Common myeloid progenitor, CD34-positive (primary cell): ENCODE results near the gene MINK1.
"Not testable (repeated sequence)": the region's sequence is repeated elsewhere in the genome, so short reads cannot be mapped to it uniquely, and the experiment has no call there.

Source experiments
- CTCF ChIA-PET: fragments of 350-600 bp; sonication (Branson Sonifier 250); formaldehyde crosslinking; loops from one replicate; lab custom pipeline; 2021; ENCODE audit warnings: antibody characterized with exemption; lab: Charles Lee
- POLR2A ChIA-PET: fragments of 350-600 bp; sonication (Branson Sonifier 250); formaldehyde crosslinking; loops from one replicate; lab custom pipeline; 2021; ENCODE audit warnings: antibody characterized with exemption; lab: Charles Lee
- DNase-seq, 3 donors: peaks; one replicate each; pipeline versions ENCODE4 v3.0.0 to v3.0.0-alpha.2; 2013
- H3K27ac ChIP-seq, 2 experiments: 1 replicate in 1 of 2; 2 replicates in 1 of 2; pipeline ENCODE4 v1.7.0; 2013; ENCODE audit warnings: inconsistent platforms in 2 of 2, low read length in 2 of 2, mild to moderate bottlenecking in 2 of 2, low read depth in 1 of 2, moderate library complexity in 1 of 2; ENCODE audit not compliant: severe bottlenecking in 2 of 2, insufficient read depth in 1 of 2, poor library complexity in 1 of 2
- H3K27me3 ChIP-seq, 5 experiments: replicated peaks in 2 of 5; 1 replicate in 3 of 5; 2 replicates in 2 of 5; pipeline versions ENCODE4 v1.6.1 to v1.7.0; 2013; ENCODE audit warnings: low read length in 4 of 5, mild to moderate bottlenecking in 2 of 5, moderate library complexity in 2 of 5, inconsistent platforms in 1 of 5; ENCODE audit not compliant: insufficient read depth in 5 of 5, control insufficient read depth in 4 of 5
- H3K36me3 ChIP-seq, 4 experiments: 1 replicate in 2 of 4; 2 replicates in 2 of 4; pipeline versions ENCODE4 v1.6.1 to v1.7.0; 2013; ENCODE audit warnings: low read length in 3 of 4, control low read depth in 1 of 4, mild to moderate bottlenecking in 1 of 4; ENCODE audit not compliant: control insufficient read depth in 4 of 4, insufficient read depth in 4 of 4
- H3K4me1 ChIP-seq, 4 experiments: 1 replicate in 3 of 4; 2 replicates in 1 of 4; pipeline versions ENCODE4 v1.6.1 to v1.7.1; 2013; ENCODE audit warnings: low read length in 3 of 4, mild to moderate bottlenecking in 3 of 4, control low read depth in 1 of 4, inconsistent platforms in 1 of 4, moderate library complexity in 1 of 4; ENCODE audit not compliant: control insufficient read depth in 4 of 4, insufficient read depth in 4 of 4; ENCODE audit errors: control extremely low read depth in 1 of 4
- H3K4me3 ChIP-seq, 7 experiments: 1 replicate in 4 of 7; 2 replicates in 3 of 7; pipeline versions ENCODE4 v1.5.1 to v1.7.0; 2013; ENCODE audit warnings: mild to moderate bottlenecking in 7 of 7, low read length in 6 of 7, moderate library complexity in 6 of 7, inconsistent platforms in 2 of 7, low read depth in 2 of 7, control low read depth in 1 of 7; ENCODE audit not compliant: insufficient read depth in 4 of 7, control insufficient read depth in 1 of 7; ENCODE audit errors: extremely low read depth in 1 of 7
- H3K9me3 ChIP-seq, 5 experiments: 1 replicate in 4 of 5; 2 replicates in 1 of 5; pipeline versions ENCODE4 v1.6.1 to v1.7.1; 2013; ENCODE audit warnings: low read length in 4 of 5, mild to moderate bottlenecking in 2 of 5, inconsistent platforms in 1 of 5, low read depth in 1 of 5, moderate library complexity in 1 of 5; ENCODE audit not compliant: control insufficient read depth in 4 of 5, insufficient read depth in 2 of 5; ENCODE audit errors: control extremely low read depth in 1 of 5
- WGBS: methylation state at CpG from one replicate; pipeline ENCODE4 v1.1.5; 2013; ENCODE audit not compliant: insufficient coverage; 5-methylcytosine and 5-hydroxymethylcytosine counted together

MINK1 gene

DNA sequence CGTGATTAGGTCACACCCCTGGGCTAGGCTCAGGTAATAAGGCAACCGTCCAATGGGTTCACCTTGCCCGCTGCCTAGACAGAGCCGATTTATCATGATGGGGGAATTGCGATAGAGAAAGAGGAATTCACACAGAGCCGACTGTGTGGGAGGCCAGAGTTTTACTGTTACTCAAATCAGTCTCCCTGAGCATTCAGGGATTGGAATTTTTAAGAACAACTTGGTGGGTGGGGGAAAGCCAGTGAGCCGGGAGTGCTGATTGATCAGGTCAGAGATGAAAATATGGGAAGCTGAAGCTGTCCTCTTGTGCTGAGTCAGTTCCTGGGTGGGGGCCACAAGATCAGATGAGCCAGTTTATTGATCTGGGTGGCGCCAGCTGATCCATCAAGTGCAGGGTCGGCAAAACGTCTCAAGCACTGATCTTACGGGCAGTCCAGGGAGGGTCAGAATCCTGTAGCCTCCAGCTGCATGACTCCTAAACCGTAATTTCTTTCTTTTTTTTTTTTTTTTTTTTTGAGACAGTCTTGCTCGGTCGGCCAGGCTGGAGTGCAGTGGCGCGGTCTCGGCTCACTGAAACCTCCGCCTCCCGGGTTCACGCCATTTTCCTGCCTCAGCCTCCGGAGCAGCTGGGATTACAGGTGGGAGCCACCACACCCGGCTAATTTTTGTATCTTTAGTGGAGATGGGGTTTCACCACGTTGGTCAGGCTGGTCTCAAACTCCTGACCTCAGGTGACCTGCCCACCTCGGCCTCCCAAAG lies 93.6 kb downstream of the MINK1 start:
- H3K27ac ChIP-seq, H3K4me3 ChIP-seq, DNase-seq, POLR2A ChIA-PET, H3K9me3 ChIP-seq, H3K27me3 ChIP-seq, H3K36me3 ChIP-seq: not testable (repeated sequence)
- 95% methylated on average over 20 of the region's 24 CpGs for WGBS
- CTCF ChIA-PET = interaction anchor here (0.9 to 1.7 kb wide), 2 partner anchors 14 to 18 kb away, joined by 4 to 7 read pairs; no protein-coding TSS in a partner anchor
- peaks cover 0 to 11% (median 5%) of the 10 kb centered on the region in 4 experiments for H3K4me1 ChIP-seq

DNA sequence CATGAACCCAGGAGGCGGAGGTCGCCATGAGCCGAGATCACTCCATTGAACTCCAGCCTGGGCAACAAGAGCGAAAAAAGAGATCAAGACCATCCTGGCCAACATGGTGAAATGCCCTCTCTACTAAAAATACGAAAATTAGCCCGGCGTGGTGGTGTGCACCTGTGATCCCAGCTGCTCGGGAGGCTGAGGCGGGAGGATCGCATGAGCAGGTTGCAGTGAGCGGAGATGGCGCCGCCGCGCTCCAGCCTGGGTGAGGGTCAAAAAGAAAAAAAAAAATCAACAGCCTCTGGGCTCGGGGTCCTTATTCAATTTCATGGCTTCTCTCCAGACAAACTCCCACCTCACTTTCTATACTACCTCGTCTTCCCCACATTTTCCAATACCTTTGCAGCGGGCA lies 95.7 kb downstream of the MINK1 start:
- POLR2A ChIA-PET = no interaction called here
- CTCF ChIA-PET = interaction anchor here (1.3 kb wide), 1 partner anchor 20 kb away, joined by 5 read pairs; no protein-coding TSS in a partner anchor
- no peaks in the 10 kb centered on the region for H3K27me3 ChIP-seq
- no peaks in the 10 kb centered on the region for H3K36me3 ChIP-seq
- H3K9me3 ChIP-seq = no peaks in the 10 kb centered on the region
- no peak overlapping the region for H3K4me3 ChIP-seq
- no peak overlapping the region for H3K27ac ChIP-seq
- no peak for DNase-seq
- H3K4me1 ChIP-seq = peaks cover 0 to 31% (median 22%) of the 10 kb centered on the region in 4 experiments
- WGBS = 96% methylated on average over 14 of the region's 18 CpGs

DNA sequence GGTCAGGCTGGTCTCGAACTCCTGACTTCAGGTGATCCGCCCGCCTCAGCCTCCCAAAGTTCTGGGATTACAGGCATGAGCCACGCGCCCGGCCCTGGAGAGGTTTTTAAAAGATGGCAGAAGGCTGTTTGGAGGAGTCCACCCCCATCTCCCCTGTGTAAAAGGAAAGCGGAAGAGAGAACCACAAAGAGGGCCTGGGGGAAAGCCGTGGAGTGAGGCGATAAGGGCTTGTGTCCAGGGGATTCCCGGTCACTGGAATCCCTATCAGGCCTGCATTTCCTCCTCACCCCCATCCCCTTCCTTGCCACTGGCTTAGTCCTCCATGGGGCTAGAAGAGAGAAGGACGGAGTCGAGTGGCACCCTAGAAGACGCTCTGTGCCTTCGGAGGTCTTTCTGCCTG lies 98.8 kb downstream of the MINK1 start, which contains the start of gene GP1BA:
Gene GP1BA (plus strand): TSS at position 315 of the 400 bp plus-strand sequence. CDS start 328 bp downstream, outside the sequence.
- Histone ChIP-seq H3K9me3 (no peaks in the 10 kb centered on the region), H3K4me3 (peak within 1 kb of the TSS in 4 of 7 experiments; percentile 25 to 69 (median 54)), H3K27me3 (no peaks in the 10 kb centered on the region), H3K4me1 (peaks cover 0 to 51% (median 42%) of the 10 kb centered on the region in 4 experiments), H3K36me3 (peaks cover 0 to 12% (median 2%) of the 10 kb centered on the region in 4 experiments), H3K27ac (peak within 1 kb of the TSS; percentile 15 to 22)
- WGBS = 44% methylated on average over 6 of the region's 14 CpGs
- peak; percentile 36 to 63 (median 57) for DNase-seq
- CTCF ChIA-PET = interaction anchor here (1.1 to 1.3 kb wide), 2 partner anchors 18 to 23 kb away, joined by 3 to 9 read pairs; no protein-coding TSS in a partner anchor
- POLR2A ChIA-PET = no interaction called here

DNA sequence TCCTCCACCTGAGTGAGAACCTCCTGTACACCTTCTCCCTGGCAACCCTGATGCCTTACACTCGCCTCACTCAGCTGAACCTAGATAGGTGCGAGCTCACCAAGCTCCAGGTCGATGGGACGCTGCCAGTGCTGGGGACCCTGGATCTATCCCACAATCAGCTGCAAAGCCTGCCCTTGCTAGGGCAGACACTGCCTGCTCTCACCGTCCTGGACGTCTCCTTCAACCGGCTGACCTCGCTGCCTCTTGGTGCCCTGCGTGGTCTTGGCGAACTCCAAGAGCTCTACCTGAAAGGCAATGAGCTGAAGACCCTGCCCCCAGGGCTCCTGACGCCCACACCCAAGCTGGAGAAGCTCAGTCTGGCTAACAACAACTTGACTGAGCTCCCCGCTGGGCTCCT lies 99.6 kb downstream of the MINK1 start:
- H3K4me3 ChIP-seq = peak overlapping the region in 3 of 7 experiments; percentile 1 to 15 (median 5)
- peaks cover 0 to 18% (median 8%) of the 10 kb centered on the region in 4 experiments for H3K36me3 ChIP-seq
- no peak overlapping the region for H3K27ac ChIP-seq
- no peaks in the 10 kb centered on the region for H3K9me3 ChIP-seq
- no peak for DNase-seq
- peaks cover 0 to 59% (median 43%) of the 10 kb centered on the region in 4 experiments for H3K4me1 ChIP-seq
- ChIA-PET POLR2A (no interaction called here), CTCF (interaction anchor here (1.1 to 1.3 kb wide), 2 partner anchors 19 to 23 kb away, joined by 3 to 9 read pairs; no protein-coding TSS in a partner anchor)
- no peaks in the 10 kb centered on the region for H3K27me3 ChIP-seq
- WGBS = 95% methylated on average over 12 of the region's 12 CpGs

DNA sequence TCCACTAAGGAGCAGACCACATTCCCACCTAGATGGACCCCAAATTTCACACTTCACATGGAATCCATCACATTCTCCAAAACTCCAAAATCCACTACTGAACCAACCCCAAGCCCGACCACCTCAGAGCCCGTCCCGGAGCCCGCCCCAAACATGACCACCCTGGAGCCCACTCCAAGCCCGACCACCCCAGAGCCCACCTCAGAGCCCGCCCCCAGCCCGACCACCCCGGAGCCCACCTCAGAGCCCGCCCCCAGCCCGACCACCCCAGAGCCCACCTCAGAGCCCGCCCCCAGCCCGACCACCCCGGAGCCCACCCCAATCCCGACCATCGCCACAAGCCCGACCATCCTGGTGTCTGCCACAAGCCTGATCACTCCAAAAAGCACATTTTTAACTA lies 100.5 kb downstream of the MINK1 start:
- 43% methylated on average over 7 of the region's 16 CpGs for WGBS
- H3K9me3 ChIP-seq = no peaks in the 10 kb centered on the region
- ChIA-PET POLR2A (interaction anchor here (1.5 kb wide), 1 partner anchor 15 kb away, joined by 4 read pairs; the partner anchor contains the start of gene PFN1), CTCF (interaction anchor here (0.7 to 1.6 kb wide), 5 partner anchors 11 to 34 kb away, joined by 3 to 11 read pairs (median 4); partner anchors contain the start of genes CHRNE and SPAG7)
- peaks cover 0 to 67% (median 48%) of the 10 kb centered on the region in 4 experiments for H3K4me1 ChIP-seq
- no peaks in the 10 kb centered on the region for H3K27me3 ChIP-seq
- peak overlapping the region in 1 of 2 experiments; percentile 9 for H3K27ac ChIP-seq
- peaks cover 0 to 27% (median 11%) of the 10 kb centered on the region in 4 experiments for H3K36me3 ChIP-seq
- no peak for DNase-seq
- H3K4me3 ChIP-seq = peak overlapping the region in 5 of 7 experiments; percentile 11 to 66 (median 54)

DNA sequence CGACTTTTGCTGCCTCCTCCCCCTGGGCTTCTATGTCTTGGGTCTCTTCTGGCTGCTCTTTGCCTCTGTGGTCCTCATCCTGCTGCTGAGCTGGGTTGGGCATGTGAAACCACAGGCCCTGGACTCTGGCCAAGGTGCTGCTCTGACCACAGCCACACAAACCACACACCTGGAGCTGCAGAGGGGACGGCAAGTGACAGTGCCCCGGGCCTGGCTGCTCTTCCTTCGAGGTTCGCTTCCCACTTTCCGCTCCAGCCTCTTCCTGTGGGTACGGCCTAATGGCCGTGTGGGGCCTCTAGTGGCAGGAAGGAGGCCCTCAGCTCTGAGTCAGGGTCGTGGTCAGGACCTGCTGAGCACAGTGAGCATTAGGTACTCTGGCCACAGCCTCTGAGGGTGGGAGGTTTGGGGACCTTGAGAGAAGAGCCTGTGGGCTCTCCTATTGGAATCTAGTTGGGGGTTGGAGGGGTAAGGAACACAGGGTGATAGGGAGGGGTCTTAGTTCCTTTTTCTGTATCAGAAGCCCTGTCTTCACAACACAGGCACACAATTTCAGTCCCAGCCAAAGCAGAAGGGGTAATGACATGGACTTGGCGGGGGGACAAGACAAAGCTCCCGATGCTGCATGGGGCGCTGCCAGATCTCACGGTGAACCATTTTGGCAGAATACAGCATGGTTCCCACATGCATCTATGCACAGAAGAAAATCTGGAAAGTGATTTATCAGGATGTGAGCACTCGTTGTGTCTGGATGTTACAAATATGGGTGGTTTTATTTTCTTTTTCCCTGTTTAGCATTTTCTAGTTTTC lies 101.2 kb downstream of the MINK1 start:
- Histone ChIP-seq H3K27me3 (no peaks in the 10 kb centered on the region), H3K9me3 (no peaks in the 10 kb centered on the region), H3K27ac (peak overlapping the region in 1 of 2 experiments; percentile 9), H3K36me3 (peaks cover 0 to 28% (median 11%) of the 10 kb centered on the region in 4 experiments), H3K4me3 (peak overlapping the region in 5 of 7 experiments; percentile 11 to 66 (median 54)), H3K4me1 (peaks cover 3 to 75% (median 55%) of the 10 kb centered on the region in 4 experiments)
- ChIA-PET CTCF (interaction anchor here (0.7 to 1.6 kb wide), 5 partner anchors 11 to 33 kb away, joined by 3 to 11 read pairs (median 4); partner anchors contain the start of genes CHRNE and SPAG7), POLR2A (interaction anchor here (1.5 kb wide), 1 partner anchor 14 kb away, joined by 4 read pairs; the partner anchor contains the start of gene PFN1)
- WGBS = 9% methylated on average over 11 of the region's 14 CpGs
- DNase-seq = peak; percentile 52 to 80 (median 73)
